ENCODE results near the gene SHISA4.

- TF ChIP-seq EZH2 (IDR thresholded peaks at IDR 0.05), result no peak
- TF ChIP-seq POLR2AphosphoS5 (IDR thresholded peaks at IDR 0.05; ENCODE audit: borderline replicate concordance, low read depth, low read length), result no peak
These were observed 40.5 kb upstream of the SHISA4 start for GRCh38 chr1:201848230-201848629.
